Thymus (tissue), 11 donors: Measurements from ENCODE around the gene LARGE1. TPM values are rescaled to one million over a fixed set of nuclear protein-coding genes. Genes with fewer than 3 reads are reported as not detected.
A peak's percentile ranks its signal among the peaks of the same experiment; 100 is the strongest.

Experiments
- DNase-seq, 9 donors: peaks; one replicate each; pipeline ENCODE4 v3.0.0-alpha.2; 2013; ENCODE audit warnings: low spot score in 9 of 9, low read depth in 6 of 9, missing footprints in 1 of 9
- H3K27ac ChIP-seq, 2 donors: one replicate each; pipeline ENCODE4 v1.5.1; 2013; ENCODE audit warnings: control low read depth in 1 of 2, low read depth in 1 of 2, low read length in 1 of 2, mild to moderate bottlenecking in 1 of 2, moderate library complexity in 1 of 2
- H3K27me3 ChIP-seq, 2 donors: one replicate each; pipeline ENCODE4 v1.5.1; 2013; ENCODE audit warnings: low read length in 1 of 2; ENCODE audit not compliant: control insufficient read depth in 2 of 2, insufficient read depth in 1 of 2
- H3K36me3 ChIP-seq, 2 donors: one replicate each; pipeline ENCODE4 v1.5.1; 2013; ENCODE audit warnings: low read length in 1 of 2, mild to moderate bottlenecking in 1 of 2, moderate library complexity in 1 of 2; ENCODE audit not compliant: control insufficient read depth in 2 of 2, insufficient read depth in 2 of 2
- H3K4me1 ChIP-seq, 2 donors: one replicate each; pipeline ENCODE4 v1.5.1; 2013; ENCODE audit warnings: low read length in 2 of 2; ENCODE audit not compliant: control insufficient read depth in 2 of 2, insufficient read depth in 2 of 2
- H3K4me3 ChIP-seq, 2 donors: one replicate each; pipeline ENCODE4 v1.5.1; 2013; ENCODE audit warnings: low read length in 2 of 2, control low read depth in 1 of 2, mild to moderate bottlenecking in 1 of 2
- H3K9me3 ChIP-seq, 2 donors: one replicate each; pipeline ENCODE4 v1.5.1; 2013; ENCODE audit warnings: low read length in 1 of 2, mild to moderate bottlenecking in 1 of 2; ENCODE audit not compliant: control insufficient read depth in 2 of 2, insufficient read depth in 1 of 2
- WGBS: extraction: QIAGEN DNeasy Blood & Tissue Kit; methylation state at CpG from one replicate; pipeline ENCODE4 v1.1.7; 2013; 5-methylcytosine and 5-hydroxymethylcytosine counted together
- polyA plus RNA-seq: library from polyadenylated mRNA; stranded (reverse); fragments of 200-250 nt; gene quantifications from one replicate; pipeline ENCODE4 v1.2.3, GENCODE V29; 2013
- total RNA-seq: library from RNA; stranded (reverse); fragments of 120-200 nt; gene quantifications from one replicate; pipeline ENCODE4 v1.2.4, GENCODE V29; 2013
- donor health status: healthy.

LARGE1 gene
- total and polyA plus RNA-seq, 2 donors = 1.8 to 3.1 TPM

DNA sequence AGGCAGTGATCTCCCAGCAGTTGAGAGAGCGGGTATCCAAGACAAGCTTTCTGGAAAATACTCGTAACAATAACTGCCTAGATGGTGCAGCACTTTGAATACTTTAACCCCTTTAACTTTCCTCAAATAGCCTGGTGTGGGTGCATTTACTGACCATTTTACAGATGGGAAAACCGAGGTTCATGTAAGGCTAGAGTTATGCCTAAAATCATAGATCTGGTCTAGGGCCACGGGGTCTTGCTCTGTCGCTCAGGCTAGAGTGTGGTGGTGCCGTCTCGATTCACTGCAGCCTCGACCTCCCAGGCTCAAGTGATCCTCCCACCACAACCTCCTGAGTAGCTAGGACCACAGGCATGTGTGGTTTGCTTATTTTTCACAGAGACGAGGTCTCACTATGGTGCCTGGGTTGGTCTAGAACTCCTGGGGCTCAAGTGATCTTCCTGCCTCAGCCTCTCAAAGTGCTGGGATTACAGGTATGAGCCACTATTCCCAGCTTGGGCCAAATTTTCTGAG is 592.9 kb downstream of the LARGE1 start:
- no peak overlapping the region for H3K4me3 ChIP-seq
- DNase-seq = no peak
- no peaks in the 10 kb centered on the region for H3K9me3 ChIP-seq
- no peaks in the 10 kb centered on the region for H3K27me3 ChIP-seq
- H3K36me3 ChIP-seq = no peaks in the 10 kb centered on the region
- no peak overlapping the region for H3K27ac ChIP-seq
- H3K4me1 ChIP-seq = peaks cover 0 to 3% of the 10 kb centered on the region in 2 donors
- WGBS = 94% methylated on average over 9 of the region's 9 CpGs

DNA sequence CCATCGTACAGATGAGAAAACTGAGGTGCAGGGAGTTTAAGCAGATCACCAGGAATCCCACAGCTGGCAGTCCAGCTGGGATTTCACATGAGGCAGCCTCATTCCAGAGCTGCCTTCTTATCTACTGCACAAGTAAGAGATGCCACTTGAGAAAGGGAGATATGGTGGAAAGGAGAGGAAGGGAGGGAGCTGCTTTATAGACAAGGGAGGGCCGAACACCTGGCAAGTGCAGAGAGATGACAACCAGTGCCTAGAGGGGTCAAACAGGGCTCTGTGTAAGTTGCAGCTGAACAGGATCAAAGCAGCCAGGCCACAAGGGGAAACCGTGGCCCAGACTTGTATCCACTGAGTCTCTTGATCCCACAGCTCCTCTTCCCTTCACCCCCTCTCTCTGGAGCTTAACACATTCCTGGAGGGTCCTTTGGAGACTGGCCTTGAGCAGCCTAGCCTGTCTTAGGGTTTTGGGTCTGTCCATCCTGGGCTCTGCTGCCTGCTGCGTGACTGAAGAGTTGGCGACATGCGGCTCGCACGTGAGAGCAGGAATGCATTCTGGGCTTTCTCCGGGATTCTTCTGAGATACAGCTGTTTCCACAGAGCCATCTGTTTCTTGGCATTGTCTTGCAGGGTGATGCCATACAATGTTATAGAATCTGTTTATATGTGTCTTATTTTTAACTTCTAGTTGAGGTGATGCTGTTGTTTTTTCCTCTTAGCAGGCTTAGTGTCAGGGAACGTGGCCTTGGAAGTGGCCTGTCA is 593.6 kb downstream of the LARGE1 start:
- Histone ChIP-seq H3K4me1 (peaks cover 0 to 3% of the 10 kb centered on the region in 2 donors), H3K36me3 (no peaks in the 10 kb centered on the region), H3K27me3 (no peaks in the 10 kb centered on the region), H3K4me3 (no peak overlapping the region), H3K27ac (no peak overlapping the region), H3K9me3 (no peaks in the 10 kb centered on the region)
- peak in 2 of 9 donors; percentile 5 to 20 for DNase-seq
- 91% methylated on average over 10 of the region's 10 CpGs for WGBS

- peaks cover 0 to 3% of the 10 kb centered on the region in 2 donors for H3K4me1 ChIP-seq
- no peak overlapping the region for H3K27ac ChIP-seq
- no peaks in the 10 kb centered on the region for H3K27me3 ChIP-seq
- DNase-seq = no peak
- H3K9me3 ChIP-seq = no peaks in the 10 kb centered on the region
- WGBS = 80% methylated on average over 5 of the region's 5 CpGs
- H3K36me3 ChIP-seq = no peaks in the 10 kb centered on the region
- no peak overlapping the region for H3K4me3 ChIP-seq
These were observed 594.9 kb downstream of the LARGE1 start for GRCh38 chr22:33325232-33326004.

- WGBS = over 99% methylated on average over 2 of the region's 2 CpGs
- DNase-seq = no peak
- Histone ChIP-seq H3K36me3 (no peaks in the 10 kb centered on the region), H3K4me1 (peaks cover 0 to 6% of the 10 kb centered on the region in 2 donors), H3K27ac (no peak overlapping the region), H3K9me3 (no peaks in the 10 kb centered on the region), H3K27me3 (no peaks in the 10 kb centered on the region), H3K4me3 (no peak overlapping the region)
These were observed 596.0 kb downstream of the LARGE1 start for GRCh38 chr22:33324228-33324627.

DNA sequence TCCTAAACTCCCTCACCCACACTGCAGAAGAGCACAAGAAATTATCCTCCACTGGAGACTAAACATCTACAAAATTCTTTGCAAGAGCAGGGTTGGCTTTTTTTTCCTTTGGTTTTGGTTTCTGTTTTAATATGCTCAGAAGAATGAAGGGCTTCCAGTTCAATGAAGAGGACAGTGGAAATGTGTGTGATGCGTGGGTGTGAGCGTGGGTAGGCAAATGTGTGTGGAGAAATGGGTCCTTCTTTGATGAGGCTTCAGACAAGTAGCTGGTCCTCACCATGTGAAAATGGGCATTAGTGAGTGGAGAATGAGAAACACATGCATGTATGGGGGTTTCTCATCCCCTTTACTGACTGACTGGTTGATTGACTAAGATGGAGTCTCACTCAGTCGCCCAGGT is 598.8 kb downstream of the LARGE1 start:
- H3K27me3 ChIP-seq = no peaks in the 10 kb centered on the region
- H3K27ac ChIP-seq = peak overlapping the region in 1 of 2 donors; percentile 7
- no peaks in the 10 kb centered on the region for H3K36me3 ChIP-seq
- peaks cover 0 to 6% of the 10 kb centered on the region in 2 donors for H3K4me1 ChIP-seq
- no peak for DNase-seq
- no peak overlapping the region for H3K4me3 ChIP-seq
- no peaks in the 10 kb centered on the region for H3K9me3 ChIP-seq
- 78% methylated on average over 3 of the region's 3 CpGs for WGBS

- no peak for DNase-seq
- H3K36me3 ChIP-seq = no peaks in the 10 kb centered on the region
These were observed 604.3 kb downstream of the LARGE1 start for GRCh38 chr22:33315954-33316353.

GRCh38 chr22:33315117-33315516 is 605.2 kb downstream of the LARGE1 start:
- WGBS = 92% methylated on average over 11 of the region's 11 CpGs
- Histone ChIP-seq H3K9me3 (no peaks in the 10 kb centered on the region), H3K27me3 (no peaks in the 10 kb centered on the region), H3K4me3 (no peak overlapping the region), H3K36me3 (no peaks in the 10 kb centered on the region), H3K27ac (no peak overlapping the region), H3K4me1 (peaks cover 0 to under 1% of the 10 kb centered on the region in 2 donors)
- no peak for DNase-seq

More at GRCh38 chr22:33315954-33316353, 604.3 kb downstream of the LARGE1 start:
- Histone ChIP-seq H3K4me3 (no peak overlapping the region), H3K27me3 (no peaks in the 10 kb centered on the region), H3K9me3 (no peaks in the 10 kb centered on the region), H3K27ac (no peak overlapping the region), H3K4me1 (peaks cover 0 to 3% of the 10 kb centered on the region in 2 donors)
- WGBS = 94% methylated on average over 15 of the region's 15 CpGs

DNA sequence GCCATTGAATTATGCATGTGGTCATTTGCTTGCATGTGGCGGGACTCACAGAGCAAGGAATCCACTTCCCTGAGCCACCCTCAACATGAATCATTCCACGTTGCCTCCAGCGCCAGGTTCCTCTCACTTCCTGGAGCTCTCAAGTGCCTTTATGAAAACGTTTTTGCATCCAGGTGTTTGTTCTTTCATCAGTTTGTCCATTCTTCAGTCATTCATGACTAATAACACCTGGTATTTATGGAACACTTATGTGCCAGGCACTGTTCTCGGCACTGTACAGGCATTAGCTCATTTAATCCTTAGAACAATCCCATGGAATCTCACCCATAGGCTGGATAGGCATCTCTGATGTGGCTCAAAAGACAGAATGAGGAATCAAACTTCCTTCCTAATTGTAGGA is 606.0 kb downstream of the LARGE1 start:
- Histone ChIP-seq H3K36me3 (no peaks in the 10 kb centered on the region), H3K27me3 (no peaks in the 10 kb centered on the region), H3K4me3 (no peak overlapping the region), H3K27ac (no peak overlapping the region), H3K4me1 (no peaks in the 10 kb centered on the region), H3K9me3 (no peaks in the 10 kb centered on the region)
- DNase-seq = no peak
- 80% methylated on average over 5 of the region's 5 CpGs for WGBS

DNA sequence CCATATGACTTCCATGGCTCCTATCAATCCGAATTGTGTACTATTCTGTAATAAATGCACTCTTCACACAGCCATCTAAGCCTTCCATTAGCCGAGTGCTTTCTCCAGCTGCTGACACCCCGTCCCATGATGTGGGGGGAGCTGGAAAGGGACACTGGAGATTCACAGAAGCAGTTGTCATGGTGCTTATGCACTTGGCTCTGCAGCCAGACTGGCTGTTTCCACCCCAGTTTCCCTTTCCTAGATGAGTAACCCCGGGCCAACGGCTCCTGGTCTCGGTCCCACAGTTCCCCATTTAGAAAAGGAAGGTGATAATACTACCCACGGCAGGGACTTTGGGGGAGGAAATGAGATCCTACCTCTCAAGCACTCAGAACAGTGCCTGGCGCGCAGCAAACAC is 617.2 kb downstream of the LARGE1 start:
- no peaks in the 10 kb centered on the region for H3K27me3 ChIP-seq
- no peak overlapping the region for H3K4me3 ChIP-seq
- no peak overlapping the region for H3K27ac ChIP-seq
- no peaks in the 10 kb centered on the region for H3K36me3 ChIP-seq
- WGBS = 46% methylated on average over 9 of the region's 9 CpGs
- H3K4me1 ChIP-seq = no peaks in the 10 kb centered on the region
- no peak for DNase-seq
- no peaks in the 10 kb centered on the region for H3K9me3 ChIP-seq
